HG03175 (cell line): ENCODE results near the gene FBXL7.

Source experiments
- ATAC-seq: cut with Tn5 transposase; IDR thresholded peaks from one replicate; pipeline ENCODE4 v1.9.1; 2021; ENCODE audit warnings: mild to moderate bottlenecking, moderate library complexity; ENCODE audit not compliant: unreplicated experiment

The FBXL7 gene

GRCh38 chr5:15702102-15702501 is 202.1 kb downstream of the FBXL7 start:
- no peak for ATAC-seq

- ATAC-seq: no peak
Observed at GRCh38 chr5:15703901-15704300, 203.9 kb downstream of the FBXL7 start.

- no peak for ATAC-seq
Observed at GRCh38 chr5:15704397-15704947, 204.5 kb downstream of the FBXL7 start.

- no peak for ATAC-seq
Observed at GRCh38 chr5:15707631-15708030, 207.7 kb downstream of the FBXL7 start.

GRCh38 chr5:15711892-15712291 is 211.9 kb downstream of the FBXL7 start:
- ATAC-seq: no peak

GRCh38 chr5:15715535-15715934 is 215.6 kb downstream of the FBXL7 start:
- no peak for ATAC-seq

- ATAC-seq: no peak
Observed at GRCh38 chr5:15715967-15716366, 216.0 kb downstream of the FBXL7 start.

GRCh38 chr5:15717001-15717400 is 217.0 kb downstream of the FBXL7 start:
- ATAC-seq: no peak

- no peak for ATAC-seq
Observed at GRCh38 chr5:15718421-15719179, 218.6 kb downstream of the FBXL7 start.

GRCh38 chr5:15719784-15720183 is 219.8 kb downstream of the FBXL7 start:
- no peak for ATAC-seq

- no peak for ATAC-seq
Observed at GRCh38 chr5:15720515-15720914, 220.5 kb downstream of the FBXL7 start.

- ATAC-seq: no peak
Observed at GRCh38 chr5:15722305-15722704, 222.3 kb downstream of the FBXL7 start.

- ATAC-seq: no peak
Observed at GRCh38 chr5:15727375-15727774, 227.4 kb downstream of the FBXL7 start.

GRCh38 chr5:15728811-15729210 is 228.8 kb downstream of the FBXL7 start:
- ATAC-seq: no peak

GRCh38 chr5:15731699-15732098 is 231.7 kb downstream of the FBXL7 start:
- no peak for ATAC-seq

GRCh38 chr5:15734058-15734457 is 234.1 kb downstream of the FBXL7 start:
- no peak for ATAC-seq

GRCh38 chr5:15737036-15737821 is 237.2 kb downstream of the FBXL7 start:
- ATAC-seq: no peak

GRCh38 chr5:15737871-15738664 is 238.1 kb downstream of the FBXL7 start:
- ATAC-seq: no peak

- ATAC-seq: no peak
Observed at GRCh38 chr5:15740383-15740782, 240.4 kb downstream of the FBXL7 start.

GRCh38 chr5:15741591-15741990 is 241.6 kb downstream of the FBXL7 start:
- ATAC-seq: no peak

GRCh38 chr5:15746833-15747232 is 246.9 kb downstream of the FBXL7 start:
- no peak for ATAC-seq
